HuH-7.5 (cell line): ENCODE measurements around the gene EHMT1.

ENCODE experiments used
- DNase-seq: peaks from one replicate; pipeline ENCODE4 v3.0.0; 2011; ENCODE audit warnings: low spot score

EHMT1 gene

GRCh38 chr9:137829260-137829996 lies 210.6 kb downstream of the EHMT1 start:
- no peak for DNase-seq

DNA sequence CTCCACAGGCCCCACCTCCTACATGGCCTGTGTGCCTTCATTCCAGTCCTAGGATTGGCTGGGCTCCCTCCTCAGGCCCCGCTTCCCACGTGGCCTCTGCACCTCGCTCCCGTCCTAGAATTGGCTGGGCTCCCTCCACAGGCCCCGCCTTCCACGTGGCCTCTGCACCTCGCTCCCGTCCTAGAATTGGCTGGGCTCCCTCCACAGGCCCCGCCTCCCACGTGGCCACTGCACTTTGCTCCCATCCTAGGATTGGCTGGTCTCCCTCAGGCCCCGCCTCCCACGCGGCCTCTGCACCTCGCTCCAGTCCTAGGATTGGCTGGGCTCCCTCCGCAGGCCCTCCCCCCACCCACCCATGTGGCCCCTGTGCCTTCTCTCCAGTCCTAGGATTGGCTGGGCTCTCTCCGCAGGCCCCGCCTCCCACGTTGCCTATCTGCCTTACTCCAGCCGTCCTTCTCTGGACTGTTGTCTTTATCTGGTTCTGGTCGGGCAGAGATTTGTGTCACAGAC lies 213.4 kb downstream of the EHMT1 start:
- no peak for DNase-seq

GRCh38 chr9:137832830-137833590 lies 214.2 kb downstream of the EHMT1 start:
- DNase-seq, result no peak

- no peak for DNase-seq
These were observed 215.2 kb downstream of the EHMT1 start for GRCh38 chr9:137833721-137834613.

DNA sequence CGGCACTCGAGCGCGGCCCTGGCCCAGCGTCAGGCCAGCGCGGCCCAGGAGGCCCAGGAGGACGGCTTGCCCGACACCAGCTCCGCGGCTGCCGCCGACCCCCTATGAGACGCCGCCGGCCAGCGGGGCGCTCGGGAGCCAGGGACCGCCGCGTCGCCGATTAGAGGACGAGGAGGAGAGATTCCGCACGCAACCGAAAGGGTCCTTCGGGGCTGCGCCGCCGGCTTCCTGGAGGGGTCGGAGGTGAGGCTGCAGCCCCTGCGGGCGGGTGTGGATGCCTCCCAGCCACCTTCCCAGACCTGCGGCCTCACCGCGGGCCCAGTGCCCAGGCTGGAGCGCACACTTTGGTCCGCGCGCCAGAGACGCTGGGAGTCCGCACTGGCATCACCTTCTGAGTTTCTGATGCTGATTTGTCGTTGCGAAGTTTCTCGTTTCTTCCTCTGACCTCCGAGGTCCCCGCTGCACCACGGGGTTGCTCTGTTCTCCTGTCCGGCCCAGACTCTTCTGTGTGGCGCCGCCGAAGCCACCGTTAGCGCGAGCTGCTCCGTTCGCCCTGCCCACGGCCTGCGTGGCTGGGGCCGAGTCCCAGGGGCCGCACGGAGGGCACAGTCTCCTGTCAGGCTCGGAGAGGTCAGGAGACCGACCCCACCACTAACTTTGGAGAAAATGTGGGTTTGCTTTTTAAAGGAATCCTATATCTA lies 216.2 kb downstream of the EHMT1 start:
- no peak for DNase-seq

DNA sequence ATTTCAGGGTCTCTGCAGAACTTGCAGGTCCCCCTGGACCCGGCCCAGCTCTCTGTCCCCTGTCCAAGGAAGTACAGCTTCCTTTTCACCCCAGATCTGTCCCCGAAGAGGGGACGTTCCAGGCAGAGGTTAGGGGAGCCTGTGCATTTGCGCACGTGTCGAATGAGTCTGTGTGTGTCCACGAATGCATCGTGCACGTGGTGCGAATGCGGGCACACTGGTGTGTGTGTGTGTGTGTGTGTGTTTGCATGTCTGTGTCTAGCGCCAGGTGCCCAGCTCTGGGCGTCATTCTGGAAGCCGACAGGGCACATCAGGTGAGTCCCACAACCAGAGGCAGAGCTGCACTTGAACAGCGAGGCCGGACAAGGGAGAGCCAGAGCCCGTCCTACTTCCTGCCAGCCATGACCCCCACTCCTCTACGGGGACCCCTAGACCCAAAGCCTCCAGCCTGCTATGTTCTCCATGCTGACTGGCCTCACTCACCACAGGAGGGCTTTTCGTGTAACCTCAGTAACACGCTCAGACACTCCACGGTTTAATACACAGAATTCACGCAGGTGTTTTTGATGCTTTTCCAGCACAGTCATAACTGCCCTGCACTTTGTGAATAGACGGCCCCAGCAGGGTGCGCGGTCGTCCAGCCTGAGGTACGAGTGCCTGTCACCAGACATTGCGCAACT lies 217.5 kb downstream of the EHMT1 start:
- no peak for DNase-seq

GRCh38 chr9:137836831-137837241 lies 218.0 kb downstream of the EHMT1 start:
- no peak for DNase-seq

- DNase-seq, result no peak
These were observed 218.8 kb downstream of the EHMT1 start for GRCh38 chr9:137837345-137838278.

DNA sequence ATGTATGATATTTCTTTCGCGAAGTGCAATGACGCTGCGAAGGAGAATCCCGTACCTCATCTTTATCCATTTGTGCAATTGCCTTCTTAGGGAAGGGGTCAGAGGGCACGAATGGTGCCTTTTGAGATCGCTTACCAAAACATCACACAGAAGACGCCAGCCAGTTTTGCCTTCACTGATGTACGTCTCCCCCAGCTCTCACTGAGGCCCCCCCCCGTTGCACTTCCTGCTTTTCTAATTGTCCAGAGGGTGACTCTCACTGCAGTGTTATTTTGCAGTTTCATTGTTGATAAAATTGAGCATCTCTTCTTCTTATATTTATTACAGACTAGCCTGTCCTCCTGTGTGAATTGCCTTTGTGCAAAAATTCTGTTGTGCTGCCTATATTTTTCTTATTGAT lies 219.8 kb downstream of the EHMT1 start:
- DNase-seq, result no peak

- DNase-seq, result no peak
These were observed 224.6 kb downstream of the EHMT1 start for GRCh38 chr9:137843355-137843754.

- DNase-seq, result no peak
These were observed 232.9 kb downstream of the EHMT1 start for GRCh38 chr9:137851516-137852267.

DNA sequence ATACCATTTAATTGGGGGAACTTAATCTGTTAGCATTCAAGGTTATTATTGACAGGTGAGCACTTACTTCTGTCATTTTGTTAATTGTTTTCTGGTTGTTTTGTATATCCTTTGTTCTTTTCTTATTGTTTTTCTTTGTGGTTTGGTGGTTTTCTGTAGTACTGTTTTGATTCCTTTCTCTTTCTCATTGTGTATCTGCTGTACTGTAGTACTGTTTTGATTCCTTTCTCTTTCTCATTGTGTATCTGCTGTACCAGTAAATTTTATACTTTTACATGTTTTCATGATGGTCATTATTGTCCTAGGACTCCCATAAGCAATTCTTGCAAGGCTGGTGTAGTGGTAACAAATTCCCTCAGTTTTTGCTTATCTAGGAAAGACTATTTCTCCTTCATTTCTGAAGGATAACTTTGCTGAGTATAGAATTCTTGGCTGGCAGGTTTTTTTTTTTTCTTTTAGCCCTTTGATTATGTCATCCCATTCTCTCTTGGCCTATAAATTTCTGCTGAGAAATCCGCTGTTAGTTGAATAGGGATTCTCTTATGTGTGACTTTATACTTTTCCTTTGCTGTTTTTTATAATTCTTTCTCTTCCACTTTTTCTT lies 234.7 kb downstream of the EHMT1 start:
- no peak for DNase-seq

- DNase-seq, result no peak
These were observed 241.6 kb downstream of the EHMT1 start for GRCh38 chr9:137860361-137860760.

DNA sequence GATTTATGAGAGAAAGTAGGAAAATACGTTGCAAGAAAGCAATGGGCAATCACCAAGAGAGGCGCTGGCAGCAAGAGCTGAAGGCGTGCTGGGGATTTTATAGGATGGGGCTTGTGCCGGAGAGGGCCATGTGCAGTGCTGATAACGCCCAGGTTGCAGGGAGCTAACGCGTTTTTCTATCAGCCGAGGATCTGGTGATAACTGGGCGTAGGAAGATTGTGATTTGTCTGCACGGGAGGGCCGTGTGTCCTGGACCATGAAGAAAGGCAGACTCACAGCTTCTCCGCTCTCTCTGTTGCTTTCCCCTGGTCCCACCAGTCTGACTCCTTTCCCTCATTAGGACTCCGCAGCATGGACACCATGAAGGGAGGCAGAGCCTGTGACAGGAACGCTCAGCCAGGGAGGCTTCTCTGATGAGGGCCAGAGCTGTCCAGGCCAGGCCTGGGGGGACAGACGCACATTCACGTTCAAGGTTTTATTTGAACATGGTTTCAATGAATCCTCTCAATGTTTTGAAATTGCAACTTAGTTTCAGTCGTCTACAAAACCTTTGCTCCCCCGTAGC lies 246.9 kb downstream of the EHMT1 start:
- DNase-seq, result no peak

DNA sequence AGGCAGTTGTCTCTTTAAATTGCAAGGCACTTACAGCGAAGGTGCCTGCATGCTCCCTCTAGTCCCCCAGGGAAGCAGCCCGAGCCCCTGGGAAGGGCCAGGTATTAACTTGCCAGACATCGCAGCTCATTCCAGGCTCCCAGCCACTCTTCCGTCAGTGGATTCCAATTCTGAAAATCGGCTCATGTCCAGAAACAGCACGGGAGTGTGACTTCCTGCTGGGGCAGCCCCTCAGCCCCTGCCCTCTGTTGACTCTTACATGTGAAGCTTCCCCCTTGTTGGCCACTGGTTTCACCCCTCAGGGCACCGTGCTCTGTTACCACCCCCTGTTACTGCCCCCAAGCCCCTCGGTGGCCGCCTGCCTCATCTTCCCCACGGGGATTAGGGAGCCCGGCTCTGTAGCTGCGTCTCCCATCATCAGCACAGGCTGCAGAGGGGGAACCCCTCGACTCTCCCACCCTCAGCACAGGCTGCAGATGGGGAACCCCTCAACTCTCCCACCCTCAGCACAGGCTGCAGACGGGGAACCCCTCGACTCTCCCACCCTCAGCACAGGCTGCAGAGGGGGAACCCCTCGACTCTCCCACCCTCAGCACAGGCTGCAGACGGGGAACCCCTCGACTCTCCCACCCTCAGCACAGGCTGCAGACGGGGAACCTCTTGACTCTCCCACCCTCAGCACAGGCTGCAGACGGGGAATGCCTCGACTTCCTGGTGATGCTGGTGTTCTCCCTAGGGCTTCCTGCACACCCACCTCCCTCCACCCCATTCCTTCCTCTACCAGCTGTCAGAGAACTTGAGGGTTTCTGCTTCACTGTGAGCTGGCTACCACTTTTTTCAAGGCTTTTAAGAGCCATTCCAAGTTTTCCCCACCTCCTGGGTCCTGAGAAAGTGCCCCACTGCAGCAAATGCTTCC lies 247.7 kb downstream of the EHMT1 start:
- no peak for DNase-seq

GRCh38 chr9:137870432-137870831 lies 251.6 kb downstream of the EHMT1 start:
- no peak for DNase-seq

- DNase-seq, result no peak
These were observed 253.5 kb downstream of the EHMT1 start for GRCh38 chr9:137872296-137872695.
